Posterior cingulate gyrus (tissue), 11 donors: Measurements from ENCODE around the gene WDR47.
"Not testable (repeated sequence)": the region's sequence is repeated elsewhere in the genome, so short reads cannot be mapped to it uniquely, and the experiment has no call there.

Experiments
- DNase-seq, 10 donors: peaks; one replicate each; pipeline versions ENCODE4 v3.0.0 to v3.0.0-alpha.2; 2020 to 2021; ENCODE audit warnings: mixed read lengths in 3 of 10
- intact Hi-C: fragments of 100-400 bp; cut with DNase I; formaldehyde crosslinking; loops from one replicate; pipeline ENCODE4 v1.15.1; 2023

WDR47 gene

GRCh38 chr1:108972951-108973350, 69.0 kb downstream of the WDR47 start:
- intact Hi-C loops: no loop called here
- DNase-seq: peak in 1 of 10 donors; percentile 37

GRCh38 chr1:108969346-108969745, 72.6 kb downstream of the WDR47 start:
- no peak for DNase-seq
- intact Hi-C loops: no loop called here

- peak; percentile 87 to 99 (median 93) for DNase-seq
- intact Hi-C loops: no loop called here
These were observed 78.7 kb downstream of the WDR47 start, which contains the start of gene CLCC1 for GRCh38 chr1:108963052-108963686. Gene CLCC1 (minus strand): TSS chr1:108963484. CDS start chr1:108950437, 13,047 bp downstream.

GRCh38 chr1:108962681-108963051, 79.2 kb downstream of the WDR47 start:
- DNase-seq: no peak
- intact Hi-C loops: no loop called here

GRCh38 chr1:108961752-108962486, 80.0 kb downstream of the WDR47 start:
- intact Hi-C loops: no loop called here
- DNase-seq: no peak

GRCh38 chr1:108961198-108961597, 80.7 kb downstream of the WDR47 start:
- DNase-seq: no peak
- intact Hi-C loops: no loop called here

GRCh38 chr1:108960719-108961118, 81.2 kb downstream of the WDR47 start:
- DNase-seq: no peak
- intact Hi-C loops: no loop called here

GRCh38 chr1:108957888-108958287, 84.0 kb downstream of the WDR47 start:
- intact Hi-C loops: no loop called here
- no peak for DNase-seq

GRCh38 chr1:108955881-108956280, 86.0 kb downstream of the WDR47 start:
- no peak for DNase-seq
- intact Hi-C loops: no loop called here

- intact Hi-C loops: no loop called here
- DNase-seq: no peak
These were observed 86.8 kb downstream of the WDR47 start for GRCh38 chr1:108955111-108955510.

- intact Hi-C loops: no loop called here
- no peak for DNase-seq
These were observed 88.5 kb downstream of the WDR47 start for GRCh38 chr1:108953452-108953851.

- intact Hi-C loops: no loop called here
- DNase-seq: no peak
These were observed 90.7 kb downstream of the WDR47 start for GRCh38 chr1:108951242-108951641.

- no peak for DNase-seq
- intact Hi-C loops: no loop called here
These were observed 92.9 kb downstream of the WDR47 start for GRCh38 chr1:108949044-108949443.

GRCh38 chr1:108947871-108948525, 93.9 kb downstream of the WDR47 start:
- intact Hi-C loops: no loop called here
- peak in 1 of 10 donors; percentile 14 for DNase-seq

- intact Hi-C loops: no loop called here
- DNase-seq: no peak
These were observed 105.7 kb downstream of the WDR47 start for GRCh38 chr1:108936170-108936569.

GRCh38 chr1:108933944-108934343, 108.0 kb downstream of the WDR47 start:
- no peak for DNase-seq
- intact Hi-C loops: no loop called here

- intact Hi-C loops, DNase-seq: not testable (repeated sequence)
These were observed 114.3 kb downstream of the WDR47 start for GRCh38 chr1:108927565-108927964.

- DNase-seq: no peak
- intact Hi-C loops: no loop called here
These were observed 116.0 kb downstream of the WDR47 start for GRCh38 chr1:108925920-108926319.
